NCI-H2171 treated with DMSO at 0.1 percent for 48 hours (cell line): ENCODE results near the gene NFIC.
"Not testable (repeated sequence)": the region's sequence is repeated elsewhere in the genome, so short reads cannot be mapped to it uniquely, and the experiment has no call there.

Experiments
- DNase-seq: peaks from one replicate; lab custom pipeline; 2025; lab: John Stamatoyannopoulos, UW

The NFIC gene

DNA sequence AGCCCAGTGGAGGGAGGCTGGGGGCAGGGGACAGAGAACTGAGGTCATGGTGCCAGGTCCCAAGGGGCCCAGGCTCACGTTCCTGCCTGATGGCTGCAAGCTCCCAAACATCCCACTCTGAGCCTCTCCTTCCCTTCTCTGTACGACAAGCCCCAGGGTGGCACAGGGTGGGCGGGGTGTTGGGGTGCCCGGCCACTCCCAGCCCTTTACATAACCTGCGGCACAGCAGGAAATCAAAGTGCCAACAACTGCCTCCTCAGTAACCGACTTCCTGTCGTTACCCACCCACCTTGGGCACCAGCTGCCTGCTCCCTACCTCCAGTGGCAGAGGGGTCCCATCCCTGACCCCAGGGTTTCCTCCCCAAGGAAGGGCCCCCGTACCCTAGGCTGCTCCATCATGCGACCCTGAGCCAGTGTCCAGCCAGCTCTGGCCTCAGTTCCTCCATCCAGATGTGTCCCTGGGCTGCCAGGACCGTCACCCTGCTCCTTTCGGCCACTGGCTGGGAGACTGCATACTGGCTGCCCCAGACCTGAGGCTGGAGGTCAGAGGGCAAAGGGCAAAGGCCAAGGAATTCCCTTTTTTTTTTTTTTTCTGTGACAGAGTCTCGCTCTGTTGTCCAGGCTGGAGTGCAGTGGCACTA, 27.7 kb upstream of the NFIC start:
- peak; percentile 24 for DNase-seq

DNA sequence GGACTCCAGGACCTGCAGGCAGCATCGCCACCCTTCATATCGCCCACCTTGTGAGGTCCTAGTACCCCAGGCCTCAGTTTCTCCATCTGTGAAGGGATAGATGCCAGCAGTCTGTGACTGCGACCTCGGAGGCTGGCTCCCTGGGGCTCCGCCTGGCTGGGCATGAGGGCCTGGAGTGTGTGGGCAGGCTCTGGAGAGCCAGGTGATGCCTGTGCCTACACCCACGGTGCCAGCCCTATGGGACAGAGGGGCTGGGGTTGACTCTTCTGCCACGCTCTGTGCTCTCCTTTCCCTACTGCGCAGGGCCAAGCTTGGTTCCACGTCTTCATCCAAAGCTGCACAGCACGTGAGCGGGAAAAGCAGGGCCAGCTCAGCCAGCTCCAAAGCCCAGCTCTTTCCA, 26.0 kb upstream of the NFIC start:
- no peak for DNase-seq

DNA sequence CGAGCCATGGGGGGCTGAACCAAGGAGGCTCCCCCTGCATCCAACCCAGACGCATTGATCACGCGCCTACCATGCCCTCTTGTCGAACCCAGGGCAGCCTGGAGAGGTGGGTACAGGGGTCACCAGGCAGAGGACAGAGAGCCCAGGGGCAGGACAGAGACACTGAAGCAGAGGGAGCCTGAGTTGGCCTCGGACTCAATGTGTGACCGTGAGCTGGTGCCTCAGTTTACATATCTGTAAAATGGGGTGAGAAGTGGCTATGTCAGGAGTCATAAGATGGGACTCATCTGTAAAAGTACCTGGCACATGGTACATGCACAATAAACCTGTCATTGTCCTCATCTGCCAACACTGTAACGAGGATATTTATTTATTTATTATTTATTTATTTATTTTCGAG, 24.1 kb upstream of the NFIC start:
- no peak for DNase-seq

DNA sequence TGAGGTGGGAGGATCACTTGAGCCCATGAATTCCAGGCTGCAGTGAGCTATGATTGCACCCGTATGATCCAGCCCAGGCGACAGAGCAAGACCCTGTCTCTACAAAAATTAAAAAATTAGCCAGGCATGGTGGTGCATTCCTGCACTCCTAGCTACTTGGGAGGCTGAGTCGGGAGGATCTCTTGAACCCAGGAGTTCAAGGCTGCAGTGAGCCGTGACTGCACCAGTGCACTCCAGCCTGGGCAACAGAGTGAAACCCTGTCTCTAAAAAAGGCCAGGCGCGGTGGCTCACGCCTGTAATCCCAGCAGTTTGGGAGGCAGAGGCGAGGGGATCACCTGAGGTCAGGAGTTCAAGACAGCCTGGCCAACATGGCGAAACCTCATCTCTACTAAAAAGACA, 23.4 kb upstream of the NFIC start:
- not testable (repeated sequence) for DNase-seq

DNA sequence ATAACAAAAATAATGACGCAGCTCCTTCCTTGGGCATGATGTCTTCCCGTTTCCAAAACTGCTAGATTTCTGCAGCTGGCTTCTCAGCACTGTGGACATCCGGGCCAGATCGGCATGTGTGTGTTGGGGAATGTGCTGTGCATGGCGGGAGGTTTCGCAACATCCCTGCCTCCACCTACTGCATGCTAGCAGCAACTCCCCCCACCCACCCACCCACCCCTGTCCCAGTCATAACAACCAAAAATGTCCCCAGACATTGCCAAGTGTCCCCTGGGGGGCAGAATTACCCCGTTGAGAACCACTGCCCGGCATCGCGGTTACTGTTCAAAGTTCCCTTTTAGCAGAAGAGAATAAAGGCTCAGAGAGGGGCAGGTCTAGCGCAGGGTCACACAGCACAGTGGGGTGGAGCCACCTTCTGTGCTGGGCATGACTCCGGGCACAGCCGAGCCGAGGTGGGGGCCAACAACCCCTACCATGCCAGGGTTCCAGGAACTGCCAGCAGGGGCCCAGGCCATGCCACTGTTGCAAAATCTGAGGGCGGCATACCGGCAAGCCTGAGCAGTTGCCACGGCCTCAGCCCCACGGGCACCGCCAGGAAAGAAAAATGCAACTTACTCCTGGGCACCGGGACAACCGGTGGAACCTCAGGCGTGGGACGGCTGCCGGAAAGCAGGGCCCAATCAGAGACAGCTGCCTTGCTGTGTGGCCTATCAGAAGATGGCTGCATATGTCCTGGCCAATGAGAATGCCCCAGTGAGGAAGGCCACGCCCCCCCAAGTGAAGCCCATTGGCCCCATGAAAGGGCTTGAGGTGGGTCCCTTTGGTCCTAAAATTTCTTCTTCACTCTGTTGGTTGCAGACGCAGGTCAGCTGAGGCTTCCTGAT, 22.5 kb upstream of the NFIC start:
- DNase-seq: peak; percentile 59

DNA sequence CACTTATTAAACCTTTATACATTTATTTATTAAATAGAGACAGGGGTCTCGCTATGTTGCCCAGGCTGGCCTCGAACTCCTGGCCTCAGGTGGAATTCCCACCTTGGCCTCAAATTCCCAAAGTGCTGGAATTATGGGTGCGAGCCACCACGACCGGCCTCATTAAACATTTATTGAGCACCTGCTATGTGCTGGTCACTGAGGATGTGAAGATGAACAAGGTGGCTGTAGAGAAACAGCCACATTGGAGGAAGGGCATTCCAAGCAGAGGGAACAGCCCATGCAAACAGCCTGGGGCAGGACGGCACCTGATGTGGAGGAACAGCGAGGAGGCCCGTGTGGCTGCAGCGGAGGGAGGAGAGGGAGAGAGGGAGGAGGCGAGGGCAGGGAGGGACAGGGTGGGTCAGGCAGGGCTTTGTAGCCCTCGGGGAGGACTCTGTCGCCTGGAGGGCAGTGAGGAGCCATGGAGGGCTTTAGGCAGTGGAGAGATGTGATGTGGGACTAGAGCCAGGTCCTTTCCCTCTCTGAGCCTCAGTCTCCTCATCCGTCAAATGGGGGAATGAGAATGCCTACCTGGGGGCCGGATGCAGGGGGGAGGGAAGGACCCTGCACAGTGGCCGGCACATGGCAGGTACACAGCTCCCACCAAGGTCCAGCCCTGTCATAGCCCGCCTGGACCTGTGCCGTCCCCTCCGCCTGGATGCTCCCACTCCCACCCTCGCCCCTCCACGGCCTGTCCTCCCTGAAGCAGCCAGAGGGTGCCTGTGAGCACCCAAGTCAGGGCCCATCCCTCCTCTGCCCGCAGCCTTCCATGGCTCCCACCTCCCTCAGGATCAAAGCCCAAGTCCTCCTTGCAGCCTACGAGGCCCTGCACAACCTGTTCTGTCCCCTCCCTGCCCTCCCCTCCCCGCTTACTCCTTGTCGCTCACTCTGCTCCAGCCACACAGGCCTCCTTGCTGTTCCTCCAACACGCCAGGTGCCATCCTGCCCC, 21.5 kb upstream of the NFIC start:
- no peak for DNase-seq

DNA sequence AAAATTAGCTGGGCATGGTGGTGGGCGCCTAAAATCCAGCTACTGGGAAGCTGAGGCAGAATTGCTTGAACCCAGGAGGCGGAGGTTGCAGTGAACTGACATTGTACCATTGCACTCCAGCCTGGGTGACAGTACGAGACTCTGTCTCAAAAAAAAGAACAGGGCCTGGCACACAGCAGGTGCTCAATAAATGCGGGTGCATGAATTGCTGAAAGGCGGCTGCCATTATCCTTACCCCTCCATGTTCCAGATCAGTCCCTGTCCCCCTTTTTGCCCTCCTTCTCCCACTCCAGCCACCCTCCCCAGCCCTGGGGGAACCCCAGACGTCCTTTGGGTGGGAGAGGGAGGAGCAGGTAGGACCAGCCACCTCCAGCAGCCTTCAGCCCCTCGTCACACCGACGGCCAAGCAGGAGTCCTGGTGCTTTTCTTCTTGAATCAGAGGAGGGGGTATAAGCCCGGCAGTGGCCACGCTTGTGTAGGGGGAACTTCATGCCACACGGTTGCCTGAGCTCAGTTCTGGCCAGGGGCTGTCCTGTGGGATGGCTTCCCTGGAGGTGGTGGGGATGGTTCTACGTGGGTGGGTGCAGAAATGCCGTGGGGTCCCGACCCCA, 20.4 kb upstream of the NFIC start:
- no peak for DNase-seq

DNA sequence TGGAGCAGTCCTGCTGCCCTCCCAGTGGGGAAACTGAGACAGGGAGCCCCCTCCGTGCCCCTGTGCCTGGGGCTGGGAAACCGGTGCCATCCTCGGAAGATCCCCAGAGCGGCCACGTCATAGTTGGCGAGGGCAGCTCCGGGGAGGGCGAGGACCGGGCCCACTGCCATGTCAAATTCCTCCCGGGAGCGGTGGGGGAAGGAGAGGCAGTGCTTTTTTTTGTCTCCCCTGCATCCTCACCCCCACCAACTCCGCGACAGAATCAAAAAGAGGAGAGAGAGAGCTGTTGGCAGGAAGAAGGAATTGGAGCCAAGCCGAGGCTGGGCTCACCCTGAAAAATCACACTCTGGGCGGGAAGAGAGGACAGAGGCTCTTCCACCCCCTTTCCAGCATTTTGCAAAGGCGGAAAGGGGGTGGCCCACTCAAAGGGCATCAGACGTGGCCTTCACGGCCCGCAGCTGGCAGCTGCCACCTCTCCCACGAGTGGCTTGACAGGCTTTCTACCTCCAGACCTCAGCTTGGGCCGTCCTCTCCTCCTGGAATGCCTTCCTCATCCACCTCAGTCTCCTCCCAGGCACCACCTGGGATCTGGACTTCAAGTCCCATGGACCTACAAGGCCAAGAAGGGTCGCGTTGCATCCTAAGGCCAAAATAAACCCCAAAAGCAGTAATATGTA, 19.6 kb upstream of the NFIC start:
- peak; percentile 52 for DNase-seq

DNA sequence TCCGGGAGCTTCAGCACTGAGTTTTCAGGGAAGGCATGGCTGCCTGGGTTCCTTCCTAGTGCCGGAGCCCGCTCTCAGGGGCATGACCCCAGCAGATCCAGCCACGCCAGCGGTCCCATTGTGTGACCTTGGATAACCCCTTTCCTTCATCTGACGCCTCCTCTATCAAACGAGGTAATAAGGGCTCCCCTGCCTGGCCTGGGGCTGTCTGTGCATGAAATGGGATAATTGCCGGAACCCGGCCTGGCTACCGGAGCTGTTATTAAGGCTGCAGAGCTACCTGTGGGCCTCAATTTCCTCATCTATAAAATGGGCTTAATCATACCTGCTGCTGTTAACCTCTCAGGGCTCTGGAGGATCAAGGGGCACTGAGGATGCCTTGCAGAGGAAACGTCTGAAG, 18.3 kb upstream of the NFIC start:
- no peak for DNase-seq

DNA sequence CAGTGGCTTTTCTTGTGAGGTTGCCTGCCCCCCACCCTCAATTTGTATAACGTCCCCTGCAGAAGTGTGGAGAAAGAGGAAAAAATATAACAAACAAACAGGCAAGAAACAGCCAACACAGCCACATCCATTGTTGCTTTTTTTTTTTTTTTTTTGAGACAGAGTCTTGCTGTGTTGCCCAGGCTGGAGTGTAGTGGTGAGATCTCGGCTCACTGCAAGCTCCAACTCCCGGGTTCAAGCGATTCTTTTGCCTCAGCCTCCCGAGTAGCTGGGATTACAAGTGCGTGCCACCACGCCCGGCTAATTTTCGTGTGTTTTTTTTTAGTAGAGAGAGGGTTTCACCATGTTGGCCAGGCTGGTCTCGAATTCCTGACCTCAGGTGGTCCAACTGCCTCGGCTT, 17.9 kb upstream of the NFIC start:
- not testable (repeated sequence) for DNase-seq

DNA sequence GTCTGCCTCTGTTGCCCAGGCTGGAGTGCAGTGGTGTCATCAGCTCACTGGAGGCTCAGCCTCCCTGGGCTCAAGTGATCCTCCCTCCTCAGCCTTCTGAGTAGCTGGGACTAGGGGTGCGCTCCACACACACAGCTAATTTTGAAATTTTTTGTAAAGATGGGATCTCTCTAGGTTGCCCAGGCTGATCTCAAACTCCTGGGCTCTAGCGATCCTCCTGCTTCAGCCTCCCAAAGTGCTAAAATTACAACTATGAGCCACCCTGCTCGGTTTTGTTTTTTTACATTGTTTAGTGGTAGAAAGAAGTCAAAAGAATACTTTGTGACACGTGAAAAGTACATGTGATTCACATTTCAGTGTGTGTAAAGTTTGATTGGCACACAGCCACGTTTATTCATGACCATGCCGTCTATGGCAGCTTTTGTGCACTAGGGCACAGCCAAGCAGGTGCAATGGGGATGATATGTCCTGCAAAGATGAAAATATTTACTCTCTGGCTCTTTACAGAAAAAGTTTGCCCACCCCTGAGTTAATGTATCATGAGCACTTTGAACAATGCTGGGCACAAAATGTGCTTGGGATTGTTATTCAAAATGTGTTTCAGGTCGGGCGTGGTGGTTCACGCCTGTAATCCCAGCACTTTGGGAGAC, 16.2 kb upstream of the NFIC start:
- no peak for DNase-seq

DNA sequence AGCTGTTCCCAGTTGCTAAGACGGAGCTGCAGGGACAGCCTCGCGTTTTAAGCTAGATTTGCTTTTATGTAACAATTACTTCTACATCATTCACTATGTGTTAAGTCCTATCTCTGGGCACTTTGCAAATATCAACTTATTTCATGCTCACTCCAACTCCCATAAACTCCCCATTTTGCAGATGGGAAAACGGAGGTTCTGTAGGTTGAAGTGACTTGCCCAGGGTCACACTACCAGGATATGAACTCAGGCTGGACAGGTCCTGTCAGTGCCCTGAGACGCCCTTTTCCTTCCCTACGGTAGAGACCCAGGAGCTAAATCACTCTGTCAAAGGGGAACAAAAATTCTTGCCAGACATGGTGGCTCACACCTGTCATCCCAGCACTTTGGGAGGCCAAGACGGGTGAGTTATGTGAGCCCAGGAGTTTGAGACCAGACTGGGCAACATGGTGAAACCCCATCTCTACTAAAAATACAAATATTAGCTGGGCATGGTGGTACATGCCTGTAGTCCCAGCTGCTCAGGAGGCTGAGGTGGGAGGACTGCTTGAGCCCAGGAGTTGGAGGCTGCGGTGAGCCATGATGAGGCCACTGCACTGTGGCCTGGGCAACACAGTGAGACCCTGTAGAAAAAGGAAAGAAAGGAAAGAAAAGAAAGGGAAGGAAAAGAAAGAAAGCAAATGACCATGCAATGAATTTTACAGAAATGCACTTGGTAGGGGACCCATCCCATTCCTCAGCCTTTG, 14.5 kb upstream of the NFIC start:
- no peak for DNase-seq

DNA sequence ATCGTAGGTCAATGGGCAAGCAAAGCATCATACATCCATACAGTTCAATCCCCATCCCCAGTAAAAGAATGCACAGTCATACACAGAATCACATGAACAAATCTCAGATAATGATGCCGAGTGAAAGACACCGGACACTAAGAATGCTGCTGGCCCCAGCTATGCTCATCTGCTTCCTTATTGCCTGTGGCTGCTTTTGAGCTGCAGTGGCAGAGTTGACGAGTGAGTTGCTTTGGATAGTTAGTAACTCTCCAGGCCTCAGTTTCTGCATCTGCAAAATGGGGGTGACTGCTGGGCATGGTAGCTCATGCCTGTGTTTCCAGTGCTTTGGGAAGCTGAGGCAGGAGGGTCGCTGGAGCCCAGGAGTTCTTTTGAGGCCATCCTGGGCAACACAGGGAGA, 12.9 kb upstream of the NFIC start:
- no peak for DNase-seq

DNA sequence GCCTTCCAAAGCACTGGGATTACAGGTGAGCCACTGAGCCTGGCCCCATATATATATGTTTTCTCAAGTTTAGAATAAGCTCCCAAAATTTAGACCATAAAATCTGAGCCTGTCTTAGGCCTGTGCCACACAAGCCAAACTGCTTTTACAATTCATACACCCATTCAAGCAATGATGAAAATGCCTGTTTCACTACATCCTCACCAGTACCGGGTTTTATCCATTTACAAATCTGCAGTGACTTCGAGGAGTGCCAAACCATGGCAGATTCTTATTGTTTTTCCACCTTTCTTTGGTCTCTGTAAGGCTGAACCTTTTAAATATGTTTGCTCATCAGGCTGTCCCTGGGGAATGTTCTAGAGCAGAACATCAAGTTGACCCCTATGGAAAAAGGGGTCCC, 9.6 kb upstream of the NFIC start:
- DNase-seq: no peak

DNA sequence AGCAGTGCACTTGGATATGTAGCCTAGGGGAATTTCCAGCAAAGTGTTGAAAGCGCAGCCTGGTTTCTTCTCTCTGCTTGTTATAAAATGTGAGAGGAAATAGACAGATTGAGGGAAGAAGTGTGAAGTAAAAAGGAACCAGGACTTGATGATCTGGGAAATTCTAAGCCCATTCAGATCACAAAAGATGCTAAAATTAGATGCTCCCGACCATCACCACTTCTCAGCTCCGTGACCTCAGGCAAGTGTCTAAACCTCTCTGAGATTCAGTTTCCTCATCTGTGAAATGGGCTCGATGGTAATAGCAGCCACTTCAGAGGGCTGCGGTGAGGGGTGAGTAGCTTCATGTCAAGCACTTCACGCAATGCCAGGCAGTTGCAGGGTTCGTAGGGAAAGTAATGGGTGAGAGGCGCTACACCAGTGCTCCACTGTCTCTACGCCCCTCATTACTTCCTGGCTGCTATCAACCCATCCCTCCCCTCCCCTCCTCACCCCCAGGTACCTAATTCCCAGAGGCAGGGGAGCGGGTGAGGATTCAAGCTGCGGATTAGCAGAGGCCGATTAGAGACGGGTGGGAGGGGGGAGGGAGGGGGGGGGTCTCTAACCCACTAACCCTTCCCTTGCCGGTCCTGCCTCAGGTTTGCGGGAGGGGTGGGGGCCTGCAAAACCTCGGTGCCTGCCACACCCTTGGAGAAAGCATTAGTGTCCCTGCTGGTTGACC, 9.0 kb upstream of the NFIC start:
- no peak for DNase-seq

DNA sequence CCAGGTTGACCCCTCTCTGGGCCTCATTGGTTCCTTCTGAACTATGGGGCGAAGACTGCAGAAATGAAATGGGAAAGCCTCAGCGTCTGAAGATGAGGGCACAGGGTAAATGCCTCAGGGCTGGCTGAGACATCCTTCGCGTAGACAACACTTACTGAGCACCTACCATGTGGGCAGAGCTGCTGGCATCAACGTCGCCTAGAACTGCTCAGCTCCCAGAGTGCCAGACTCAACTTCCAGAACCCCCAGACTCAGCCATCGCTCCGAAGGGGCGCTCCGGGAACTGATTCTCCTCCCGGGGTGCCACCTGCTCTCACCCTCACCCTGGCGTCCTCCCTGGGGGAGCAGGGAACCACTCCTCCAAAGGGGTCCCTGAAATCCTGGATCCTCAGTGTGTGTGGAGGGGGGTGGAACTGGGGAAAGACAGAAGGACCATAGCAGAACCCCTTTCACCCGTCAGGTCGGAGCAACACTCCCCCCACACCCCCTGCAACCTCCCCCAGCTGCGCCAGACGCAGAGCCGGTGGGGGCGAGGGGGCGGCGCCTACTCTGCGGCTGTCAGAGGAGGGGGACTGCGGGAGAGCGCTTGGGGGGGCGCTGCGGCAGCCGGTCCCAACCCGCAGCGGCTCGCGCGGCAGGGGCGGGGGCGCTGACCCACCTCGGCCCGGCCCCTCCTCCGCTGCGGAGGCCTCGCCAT, 8.2 kb upstream of the NFIC start:
- peak; percentile 29 for DNase-seq

DNA sequence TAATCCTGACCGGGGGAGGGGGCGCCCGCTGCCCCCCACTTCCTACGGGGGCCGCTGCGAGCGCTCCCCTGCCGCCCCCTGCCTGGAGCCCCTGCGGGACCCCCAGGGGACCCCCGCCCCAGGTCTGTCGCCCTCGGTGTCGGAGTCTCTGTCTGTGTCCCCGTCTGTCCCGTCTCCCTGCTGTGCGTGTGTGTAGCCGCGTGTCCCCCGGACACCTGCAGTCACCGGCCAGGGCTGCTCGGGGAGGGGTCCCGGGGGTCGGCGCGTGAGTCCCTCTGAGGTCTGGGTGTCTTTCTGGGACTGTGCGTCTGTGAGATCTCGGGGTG, 7.7 kb upstream of the NFIC start:
- no peak for DNase-seq

DNA sequence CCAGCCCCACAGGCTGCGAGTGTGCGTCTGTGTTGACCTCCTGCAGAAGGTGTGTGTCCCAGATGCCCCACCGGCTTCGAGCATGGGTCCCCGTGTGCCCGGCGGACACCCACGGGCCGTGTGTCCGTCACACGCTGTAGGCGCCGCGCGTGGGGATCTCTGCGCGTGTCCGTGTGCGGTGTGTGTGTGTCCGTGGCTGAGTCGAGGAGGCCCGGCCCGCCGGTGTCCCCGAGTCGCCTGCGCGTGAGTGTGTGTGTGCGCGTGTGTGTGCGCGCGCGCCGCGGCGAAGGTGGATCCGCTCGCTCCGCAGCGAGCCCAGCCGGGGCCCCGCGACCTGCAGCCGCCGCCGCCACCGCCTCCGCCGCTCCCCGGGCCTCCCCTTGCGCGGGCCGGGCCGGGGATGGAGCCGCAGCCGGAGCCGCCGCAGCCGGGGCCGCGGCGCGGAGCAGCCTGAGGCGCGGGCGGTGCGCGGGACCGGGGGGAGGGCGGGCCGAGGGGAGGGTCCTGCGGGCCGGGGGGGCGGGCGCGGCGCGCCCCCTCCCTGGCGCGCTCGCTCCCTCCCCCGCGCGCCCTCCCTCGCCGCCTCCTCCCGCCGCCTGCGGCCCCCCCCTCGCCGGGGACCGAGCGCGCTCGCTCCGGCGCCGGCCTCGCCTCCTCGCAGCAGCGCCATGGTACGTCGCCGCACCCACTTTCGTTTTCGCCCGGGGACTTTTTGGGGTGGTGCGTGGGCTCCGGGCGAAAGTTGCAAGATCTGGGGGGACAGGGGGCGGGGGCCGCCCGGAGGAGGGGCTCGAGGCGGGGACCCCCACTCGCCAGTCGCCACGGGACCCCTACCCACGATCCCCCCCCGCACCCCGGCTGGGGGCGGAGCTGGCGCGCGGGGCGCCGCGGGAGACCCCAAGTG, 7.1 kb upstream of the NFIC start:
- peak; percentile 16 for DNase-seq
